ENCODE results near the gene IQCF5.
"Not testable (repeated sequence)": the region's sequence is repeated elsewhere in the genome, so short reads cannot be mapped to it uniquely, and the experiment has no call there.

IQCF5 gene

DNA sequence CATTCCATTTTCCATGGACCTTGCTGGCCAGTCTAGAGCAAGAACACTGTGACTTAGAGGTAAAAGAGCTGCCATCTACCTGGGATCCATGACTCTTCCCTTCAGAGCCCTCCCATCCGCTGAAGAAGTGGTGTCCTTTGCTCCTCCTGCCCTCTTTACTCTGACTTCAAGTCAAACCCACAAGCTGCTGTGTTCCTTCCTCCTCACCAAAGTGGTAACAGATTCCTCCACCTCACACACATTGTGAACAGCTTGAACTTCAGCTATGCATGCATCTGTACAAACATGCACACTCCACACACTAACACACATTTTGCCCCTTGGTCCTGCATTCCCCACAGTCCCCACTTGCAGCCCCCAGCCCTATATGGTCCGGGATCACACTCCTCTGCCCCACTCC lies 990 bp downstream of the IQCF5 start:
- TF ChIP-seq, protein P1, sequence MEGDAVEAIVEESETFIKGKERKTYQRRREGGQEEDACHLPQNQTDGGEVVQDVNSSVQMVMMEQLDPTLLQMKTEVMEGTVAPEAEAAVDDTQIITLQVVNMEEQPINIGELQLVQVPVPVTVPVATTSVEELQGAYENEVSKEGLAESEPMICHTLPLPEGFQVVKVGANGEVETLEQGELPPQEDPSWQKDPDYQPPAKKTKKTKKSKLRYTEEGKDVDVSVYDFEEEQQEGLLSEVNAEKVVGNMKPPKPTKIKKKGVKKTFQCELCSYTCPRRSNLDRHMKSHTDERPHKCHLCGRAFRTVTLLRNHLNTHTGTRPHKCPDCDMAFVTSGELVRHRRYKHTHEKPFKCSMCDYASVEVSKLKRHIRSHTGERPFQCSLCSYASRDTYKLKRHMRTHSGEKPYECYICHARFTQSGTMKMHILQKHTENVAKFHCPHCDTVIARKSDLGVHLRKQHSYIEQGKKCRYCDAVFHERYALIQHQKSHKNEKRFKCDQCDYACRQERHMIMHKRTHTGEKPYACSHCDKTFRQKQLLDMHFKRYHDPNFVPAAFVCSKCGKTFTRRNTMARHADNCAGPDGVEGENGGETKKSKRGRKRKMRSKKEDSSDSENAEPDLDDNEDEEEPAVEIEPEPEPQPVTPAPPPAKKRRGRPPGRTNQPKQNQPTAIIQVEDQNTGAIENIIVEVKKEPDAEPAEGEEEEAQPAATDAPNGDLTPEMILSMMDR (IDR thresholded peaks at IDR 0.05; ENCODE audit: insufficient read depth, low read length, poor library complexity, severe bottlenecking), result no peak

DNA sequence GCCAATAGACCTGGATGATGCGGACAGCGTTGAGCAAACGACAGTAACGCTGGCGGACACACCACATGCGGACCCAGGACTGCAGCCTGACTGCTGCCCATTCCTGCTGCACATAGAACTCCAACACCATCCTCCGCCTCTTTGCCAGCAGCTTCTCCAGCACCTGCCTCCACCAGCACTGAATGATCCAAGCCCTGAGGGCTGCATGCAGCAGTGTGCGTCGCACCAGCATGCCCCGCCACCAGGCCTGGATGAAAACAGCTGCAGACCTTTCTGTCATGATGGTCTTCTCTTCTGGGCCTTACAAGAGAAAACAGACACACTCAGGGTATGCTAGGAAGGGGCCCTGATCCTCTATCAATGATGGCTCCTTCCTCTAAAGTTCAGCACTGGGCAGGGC lies 1.5 kb downstream of the IQCF5 start:
- no peak for DNase-seq (ENCODE audit: extremely low read depth, insufficient read length)
- no peaks in the 10 kb centered on the region; the same call in none of the 2 replicates for H3K27me3 ChIP-seq (replicated peaks; ENCODE audit: control insufficient read depth, insufficient read depth, low read length)
- TF ChIP-seq, protein P1 (IDR thresholded peaks at IDR 0.05; ENCODE audit: insufficient read depth, low read length, poor library complexity, severe bottlenecking), result no peak
- no peak overlapping the region for H3K4me3 ChIP-seq (replicated peaks; ENCODE audit: low read depth, low read length)
- no peaks in the 10 kb centered on the region for H3K36me3 ChIP-seq (ENCODE audit: control insufficient read depth, insufficient read depth, low read length)

More for the DNA sequence above, 990 bp downstream of the IQCF5 start:
- H3K27me3 ChIP-seq (replicated peaks; ENCODE audit: control insufficient read depth, insufficient read depth, low read length), result no peaks in the 10 kb centered on the region; the same call in none of the 2 replicates
- H3K4me3 ChIP-seq (replicated peaks; ENCODE audit: low read depth, low read length), result no peak overlapping the region
- no peaks in the 10 kb centered on the region for H3K36me3 ChIP-seq (ENCODE audit: control insufficient read depth, insufficient read depth, low read length)
- DNase-seq (ENCODE audit: extremely low read depth, insufficient read length), result no peak

GRCh38 chr3:51873253-51873766 lies 2.1 kb downstream of the IQCF5 start:
- Histone ChIP-seq H3K27me3 (replicated peaks; ENCODE audit: control insufficient read depth, insufficient read depth, low read length) (no peaks in the 10 kb centered on the region; the same call in none of the 2 replicates), H3K36me3 (ENCODE audit: control insufficient read depth, insufficient read depth, low read length) (no peaks in the 10 kb centered on the region), H3K4me3 (replicated peaks; ENCODE audit: low read depth, low read length) (no peak overlapping the region)
- no peak for DNase-seq (ENCODE audit: extremely low read depth, insufficient read length)
- TF ChIP-seq, protein P1 (IDR thresholded peaks at IDR 0.05; ENCODE audit: insufficient read depth, low read length, poor library complexity, severe bottlenecking), result no peak

- Histone ChIP-seq H3K4me3 (replicated peaks; ENCODE audit: low read depth, low read length) (no peak overlapping the region), H3K36me3 (ENCODE audit: control insufficient read depth, insufficient read depth, low read length) (no peaks in the 10 kb centered on the region), H3K27me3 (replicated peaks; ENCODE audit: control insufficient read depth, insufficient read depth, low read length) (no peaks in the 10 kb centered on the region; the same call in 1 of the 2 replicates)
- no peak for DNase-seq (ENCODE audit: extremely low read depth, insufficient read length)
- TF ChIP-seq, protein P1 (IDR thresholded peaks at IDR 0.05; ENCODE audit: insufficient read depth, low read length, poor library complexity, severe bottlenecking), result no peak
These were observed 6.1 kb downstream of the IQCF5 start for GRCh38 chr3:51869304-51869703.

DNA sequence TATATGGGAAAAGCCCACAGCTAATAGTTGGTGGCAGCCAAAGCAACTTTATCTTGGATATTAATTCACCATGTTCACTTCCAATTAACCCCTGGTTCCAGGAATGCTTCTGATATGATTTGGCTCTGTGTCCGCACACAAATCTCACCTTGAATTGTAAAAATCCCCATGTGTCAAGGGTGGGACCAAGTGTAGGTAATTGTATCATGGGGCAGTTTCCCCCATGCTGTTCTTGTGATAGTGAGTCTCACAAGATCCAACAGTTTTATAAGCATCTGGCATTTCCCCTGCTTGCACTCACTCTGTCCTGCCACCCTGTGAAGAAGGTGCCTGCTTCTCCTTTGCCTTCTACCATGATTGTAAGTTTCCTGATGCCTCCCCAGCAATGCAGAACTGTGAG lies 6.5 kb downstream of the IQCF5 start:
- not testable (repeated sequence) for H3K4me3 ChIP-seq (replicated peaks; ENCODE audit: low read depth, low read length); H3K36me3 ChIP-seq (ENCODE audit: control insufficient read depth, insufficient read depth, low read length); H3K27me3 ChIP-seq (replicated peaks; ENCODE audit: control insufficient read depth, insufficient read depth, low read length); DNase-seq (ENCODE audit: extremely low read depth, insufficient read length)

GRCh38 chr3:51862886-51863285 lies 12.5 kb downstream of the IQCF5 start:
- H3K27me3 ChIP-seq (replicated peaks; ENCODE audit: control insufficient read depth, insufficient read depth, low read length), result no peaks in the 10 kb centered on the region
- TF ChIP-seq, protein P1 (IDR thresholded peaks at IDR 0.05; ENCODE audit: insufficient read depth, low read length, poor library complexity, severe bottlenecking), result no peak
- no peak overlapping the region for H3K4me3 ChIP-seq (replicated peaks; ENCODE audit: low read depth, low read length)
- DNase-seq (ENCODE audit: extremely low read depth, insufficient read length), result no peak
- H3K36me3 ChIP-seq (ENCODE audit: control insufficient read depth, insufficient read depth, low read length), result no peaks in the 10 kb centered on the region

Data from GM06990 (cell line).